ENCODE measurements around the gene UTP18. TPM values are rescaled to one million over a fixed set of nuclear protein-coding genes. Genes with fewer than 3 reads are reported as not detected.
"Not testable (repeated sequence)": the region's sequence is repeated elsewhere in the genome, so short reads cannot be mapped to it uniquely, and the experiment has no call there.

UTP18 gene
- total and polyA plus RNA-seq, 2 donors from 2014 or later = 28.8 to 31.1 TPM

DNA sequence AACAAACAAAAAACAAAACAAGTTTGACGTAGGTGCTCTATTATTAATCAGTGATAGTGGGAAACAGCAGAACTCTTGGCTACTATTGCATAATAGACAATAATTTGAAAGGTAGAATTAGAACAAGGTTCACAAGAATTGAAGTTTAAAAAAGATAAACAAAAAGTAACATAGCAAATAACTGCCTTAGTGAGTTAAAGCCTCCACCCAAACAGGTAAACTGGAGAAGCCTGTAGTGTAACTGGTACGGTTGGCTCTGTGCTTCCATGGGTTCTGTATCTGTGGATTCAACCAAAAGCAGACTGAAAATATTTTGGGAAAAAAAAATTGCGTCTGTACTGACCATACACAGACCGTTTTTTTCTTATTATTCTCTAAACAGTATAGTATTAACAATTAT lies 39.0 kb upstream of the UTP18 start:
- Histone ChIP-seq H3K27ac (ENCODE audit: low read depth in 2 of 2, low read length in 2 of 2) (no peak overlapping the region), H3K9ac (ENCODE audit: low read length in 3 of 3) (no peak overlapping the region), H3K9me3 (ENCODE audit: control insufficient read depth in 2 of 3, insufficient read depth in 1 of 3, low read length in 3 of 3) (no peaks in the 10 kb centered on the region), H3K4me1 (ENCODE audit: control insufficient read depth in 2 of 3, insufficient read depth in 2 of 3, low read depth in 1 of 3, low read length in 3 of 3) (peaks cover 0 to 4% (median 0%) of the 10 kb centered on the region in 3 donors), H3K27me3 (ENCODE audit: control insufficient read depth, insufficient read depth, low read length) (no peaks in the 10 kb centered on the region), H3K36me3 (ENCODE audit: control insufficient read depth in 2 of 3, insufficient read depth in 3 of 3, low read length in 3 of 3) (peaks cover 6 to 21% (median 6%) of the 10 kb centered on the region in 3 donors), H3K4me3 (ENCODE audit: low read length in 3 of 3) (no peak overlapping the region)
- intact Hi-C loops (cut with DNase I) = no loop called here
- no peak for FAIRE-seq
- TF ChIP-seq, protein P1, sequence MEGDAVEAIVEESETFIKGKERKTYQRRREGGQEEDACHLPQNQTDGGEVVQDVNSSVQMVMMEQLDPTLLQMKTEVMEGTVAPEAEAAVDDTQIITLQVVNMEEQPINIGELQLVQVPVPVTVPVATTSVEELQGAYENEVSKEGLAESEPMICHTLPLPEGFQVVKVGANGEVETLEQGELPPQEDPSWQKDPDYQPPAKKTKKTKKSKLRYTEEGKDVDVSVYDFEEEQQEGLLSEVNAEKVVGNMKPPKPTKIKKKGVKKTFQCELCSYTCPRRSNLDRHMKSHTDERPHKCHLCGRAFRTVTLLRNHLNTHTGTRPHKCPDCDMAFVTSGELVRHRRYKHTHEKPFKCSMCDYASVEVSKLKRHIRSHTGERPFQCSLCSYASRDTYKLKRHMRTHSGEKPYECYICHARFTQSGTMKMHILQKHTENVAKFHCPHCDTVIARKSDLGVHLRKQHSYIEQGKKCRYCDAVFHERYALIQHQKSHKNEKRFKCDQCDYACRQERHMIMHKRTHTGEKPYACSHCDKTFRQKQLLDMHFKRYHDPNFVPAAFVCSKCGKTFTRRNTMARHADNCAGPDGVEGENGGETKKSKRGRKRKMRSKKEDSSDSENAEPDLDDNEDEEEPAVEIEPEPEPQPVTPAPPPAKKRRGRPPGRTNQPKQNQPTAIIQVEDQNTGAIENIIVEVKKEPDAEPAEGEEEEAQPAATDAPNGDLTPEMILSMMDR (IDR thresholded peaks at IDR 0.05; ENCODE audit: borderline replicate concordance, extremely low read depth, insufficient read depth) = no peak
- no peak for DNase-seq

DNA sequence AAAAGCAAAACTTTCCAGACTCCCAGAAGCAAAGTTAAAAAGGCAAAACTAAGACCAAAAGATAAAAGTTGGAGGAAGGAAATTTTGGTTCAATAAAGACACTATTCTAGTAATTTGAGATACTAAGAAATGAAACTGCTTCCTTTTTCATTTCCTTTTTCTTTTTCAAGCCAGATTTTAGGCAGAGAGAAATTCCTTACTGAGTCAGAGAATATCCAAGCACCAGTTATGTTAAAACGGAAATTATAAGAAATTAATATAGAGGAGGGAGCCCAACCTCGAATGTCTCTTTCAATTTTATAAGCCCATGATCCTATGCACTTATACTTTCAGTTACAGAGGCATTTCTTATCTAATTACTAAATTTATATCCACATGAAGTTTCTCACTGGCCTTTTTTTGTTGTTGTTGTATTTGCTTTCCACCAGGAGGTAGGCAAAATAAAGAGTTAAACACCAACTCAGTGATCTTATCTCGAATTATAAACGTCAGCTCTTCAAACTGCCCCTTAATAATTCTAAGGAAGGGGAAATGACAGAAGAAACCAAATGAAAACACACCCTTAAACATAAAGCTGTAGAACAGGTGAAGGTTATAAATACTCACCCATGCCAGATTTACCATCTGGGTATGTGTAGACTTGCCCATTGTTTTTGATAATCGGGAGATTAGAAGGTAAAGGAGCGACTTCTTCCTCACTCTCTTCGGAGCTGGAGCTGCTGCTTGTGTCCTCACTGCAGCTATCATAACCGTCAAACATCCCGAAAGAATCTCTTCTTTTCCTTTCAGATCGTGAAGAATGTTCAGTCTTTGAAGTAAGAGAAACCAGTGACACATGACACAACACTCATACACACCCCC lies 35.7 kb upstream of the UTP18 start:
- intact Hi-C loops (cut with DNase I) = no loop called here
- DNase-seq (no peak), FAIRE-seq (no peak)
- Histone ChIP-seq H3K27me3 (ENCODE audit: control insufficient read depth, insufficient read depth, low read length) (no peaks in the 10 kb centered on the region), H3K4me1 (ENCODE audit: control insufficient read depth in 2 of 3, insufficient read depth in 2 of 3, low read depth in 1 of 3, low read length in 3 of 3) (peaks cover 0 to 4% (median 0%) of the 10 kb centered on the region in 3 donors), H3K9ac (ENCODE audit: low read length in 3 of 3) (peak overlapping the region in 1 of 3 donors; percentile 15), H3K27ac (ENCODE audit: low read depth in 2 of 2, low read length in 2 of 2) (no peak overlapping the region), H3K9me3 (ENCODE audit: control insufficient read depth in 2 of 3, insufficient read depth in 1 of 3, low read length in 3 of 3) (no peaks in the 10 kb centered on the region), H3K36me3 (ENCODE audit: control insufficient read depth in 2 of 3, insufficient read depth in 3 of 3, low read length in 3 of 3) (peaks cover 0 to 12% (median 6%) of the 10 kb centered on the region in 3 donors), H3K4me3 (ENCODE audit: low read length in 3 of 3) (peak overlapping the region in 1 of 3 donors; percentile 29)
- TF ChIP-seq, protein P1 (IDR thresholded peaks at IDR 0.05; ENCODE audit: borderline replicate concordance, extremely low read depth, insufficient read depth) = no peak

DNA sequence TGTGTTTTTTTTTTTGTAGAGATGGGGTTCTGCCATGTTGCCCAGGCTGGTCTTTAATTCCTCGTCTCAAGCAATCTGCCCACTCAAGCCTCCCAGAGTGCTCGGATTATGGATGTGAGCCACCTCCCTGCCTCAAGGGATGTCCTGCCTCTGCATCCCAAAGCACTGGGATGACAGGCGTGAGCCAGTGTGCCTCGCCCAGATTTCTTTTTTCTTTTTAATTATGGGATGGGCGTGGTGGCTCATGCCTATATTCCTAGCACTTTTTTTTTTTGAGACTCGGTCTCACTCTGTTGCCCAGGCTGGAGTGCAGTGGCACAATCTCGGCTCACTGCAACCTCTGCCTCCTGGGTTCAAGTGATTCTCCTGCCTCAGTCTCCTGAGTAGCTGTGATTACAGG lies 34.8 kb upstream of the UTP18 start:
- DNase-seq; intact Hi-C loops (cut with DNase I); H3K27ac ChIP-seq (ENCODE audit: low read depth in 2 of 2, low read length in 2 of 2); H3K27me3 ChIP-seq (ENCODE audit: control insufficient read depth, insufficient read depth, low read length); FAIRE-seq; H3K9ac ChIP-seq (ENCODE audit: low read length in 3 of 3); H3K36me3 ChIP-seq (ENCODE audit: control insufficient read depth in 2 of 3, insufficient read depth in 3 of 3, low read length in 3 of 3); H3K4me3 ChIP-seq (ENCODE audit: low read length in 3 of 3); H3K9me3 ChIP-seq (ENCODE audit: control insufficient read depth in 2 of 3, insufficient read depth in 1 of 3, low read length in 3 of 3); H3K4me1 ChIP-seq (ENCODE audit: control insufficient read depth in 2 of 3, insufficient read depth in 2 of 3, low read depth in 1 of 3, low read length in 3 of 3): not testable (repeated sequence)

DNA sequence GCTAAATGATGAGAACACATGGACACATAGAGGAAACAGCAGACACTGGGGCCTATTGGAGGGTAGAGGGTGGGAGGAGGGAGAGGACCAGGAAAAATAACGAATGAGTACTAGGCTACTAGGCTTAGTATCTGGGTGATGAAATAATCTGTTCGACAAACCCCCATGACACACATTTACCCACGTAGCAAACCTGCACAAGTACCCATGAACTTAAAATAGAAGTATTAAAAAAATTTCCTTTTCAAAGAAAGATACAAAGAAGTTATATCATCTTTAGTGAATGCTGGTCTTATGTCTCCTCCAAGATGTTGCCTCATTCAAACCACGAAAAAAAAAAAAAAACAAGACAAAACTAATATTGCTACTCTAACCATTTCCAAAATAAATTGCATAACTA lies 32.2 kb upstream of the UTP18 start:
- no peaks in the 10 kb centered on the region for H3K9me3 ChIP-seq (ENCODE audit: control insufficient read depth in 2 of 3, insufficient read depth in 1 of 3, low read length in 3 of 3)
- H3K4me3 ChIP-seq (ENCODE audit: low read length in 3 of 3) = no peak overlapping the region
- no peak overlapping the region for H3K27ac ChIP-seq (ENCODE audit: low read depth in 2 of 2, low read length in 2 of 2)
- H3K9ac ChIP-seq (ENCODE audit: low read length in 3 of 3) = no peak overlapping the region
- H3K4me1 ChIP-seq (ENCODE audit: control insufficient read depth in 2 of 3, insufficient read depth in 2 of 3, low read depth in 1 of 3, low read length in 3 of 3) = peaks cover 0 to 6% (median 0%) of the 10 kb centered on the region in 3 donors
- peaks cover 0 to 4% (median 0%) of the 10 kb centered on the region in 3 donors for H3K36me3 ChIP-seq (ENCODE audit: control insufficient read depth in 2 of 3, insufficient read depth in 3 of 3, low read length in 3 of 3)
- intact Hi-C loops (cut with DNase I) = no loop called here
- TF ChIP-seq, protein P1 (IDR thresholded peaks at IDR 0.05; ENCODE audit: borderline replicate concordance, extremely low read depth, insufficient read depth) = no peak
- DNase-seq = no peak
- no peak for FAIRE-seq
- no peaks in the 10 kb centered on the region for H3K27me3 ChIP-seq (ENCODE audit: control insufficient read depth, insufficient read depth, low read length)

Data from kidney (tissue), 14 donors.